H9 (cell line): ENCODE data around the gene AKT3. TPM values are rescaled to one million over a fixed set of nuclear protein-coding genes. Genes with fewer than 3 reads are reported as not detected.

ENCODE experiments used
- DNase-seq: peaks from one replicate; pipeline ENCODE4 v3.0.0-alpha.2; 2017
- H2AFZ ChIP-seq: one replicate; pipeline ENCODE4 v1.6.1; 2013; ENCODE audit warnings: mild to moderate bottlenecking, low read length, control low read depth, moderate library complexity
- H2AK5ac ChIP-seq: 2 replicates; pipeline ENCODE4 v1.6.1; 2013; ENCODE audit warnings: low read length, control low read depth, mixed read lengths; ENCODE audit not compliant: insufficient read length
- H2BK120ac ChIP-seq: one replicate; pipeline ENCODE4 v1.6.1; 2013; ENCODE audit warnings: low read depth, mild to moderate bottlenecking, low read length, control low read depth, inconsistent platforms; ENCODE audit not compliant: poor library complexity, severe bottlenecking
- H2BK12ac ChIP-seq: 2 replicates; pipeline ENCODE4 v1.6.1; 2013; ENCODE audit warnings: low read length, control low read depth, mixed read lengths, low read depth; ENCODE audit not compliant: insufficient read length
- H2BK15ac ChIP-seq: 2 replicates; pipeline ENCODE4 v1.6.1; 2013; ENCODE audit warnings: low read depth, low read length, control low read depth
- H2BK20ac ChIP-seq: one replicate; pipeline ENCODE4 v1.6.1; 2013; ENCODE audit warnings: low read depth, mild to moderate bottlenecking, low read length, control low read depth, inconsistent platforms; ENCODE audit not compliant: poor library complexity, severe bottlenecking
- H2BK5ac ChIP-seq: 2 replicates; pipeline ENCODE4 v1.6.1; 2013; ENCODE audit warnings: low read length, control low read depth, mixed read lengths; ENCODE audit not compliant: insufficient read length
- H3K14ac ChIP-seq: 2 replicates; pipeline ENCODE4 v1.6.1; 2013; ENCODE audit warnings: low read length, control low read depth; ENCODE audit not compliant: insufficient read depth
- H3K18ac ChIP-seq: 2 replicates; pipeline ENCODE4 v1.6.1; 2013; ENCODE audit warnings: low read depth, mild to moderate bottlenecking, mixed read lengths, low read length, control low read depth; ENCODE audit not compliant: insufficient read length
- H3K23ac ChIP-seq: 2 replicates; pipeline ENCODE4 v1.6.1; 2013; ENCODE audit warnings: low read length, control low read depth, mixed read lengths, low read depth; ENCODE audit not compliant: insufficient read length
- H3K23me2 ChIP-seq: 2 replicates; pipeline ENCODE4 v1.6.1; 2013; ENCODE audit warnings: low read depth, mild to moderate bottlenecking, mixed read lengths, low read length, control low read depth; ENCODE audit not compliant: insufficient read length, poor library complexity, severe bottlenecking
- H3K27ac ChIP-seq: 2 replicates; pipeline ENCODE4 v1.5.1; 2013; ENCODE audit warnings: low read length, control low read depth, mixed read lengths, low read depth; ENCODE audit not compliant: insufficient read length
- H3K27me3 ChIP-seq: 2 replicates; pipeline ENCODE4 v1.6.1; 2013; ENCODE audit warnings: low read length, control low read depth, inconsistent platforms; ENCODE audit not compliant: insufficient read depth
- H3K4ac ChIP-seq: 2 replicates; pipeline ENCODE4 v1.6.1; 2013; ENCODE audit warnings: low read depth, mild to moderate bottlenecking, control low read depth, inconsistent platforms, low read length, moderate library complexity
- H3K4me1 ChIP-seq: 2 replicates; pipeline ENCODE4 v1.6.1; 2013; ENCODE audit warnings: low read length, control low read depth, inconsistent platforms; ENCODE audit not compliant: insufficient read depth
- H3K4me2 ChIP-seq: 2 replicates; pipeline ENCODE4 v1.6.1; 2013; ENCODE audit warnings: low read length, control low read depth, mixed read lengths; ENCODE audit not compliant: insufficient read length, insufficient read depth
- H3K56ac ChIP-seq: 2 replicates; pipeline ENCODE4 v1.6.1; 2013; ENCODE audit warnings: low read depth, mild to moderate bottlenecking, mixed read lengths, low read length, control low read depth; ENCODE audit not compliant: insufficient read length
- H3K79me1 ChIP-seq: 2 replicates; pipeline ENCODE4 v1.6.1; 2013; ENCODE audit warnings: low read depth, mild to moderate bottlenecking, moderate library complexity, low read length, control low read depth, inconsistent platforms; ENCODE audit not compliant: insufficient read depth, poor library complexity, severe bottlenecking
- H3K79me2 ChIP-seq: 2 replicates; pipeline ENCODE4 v1.6.1; 2013; ENCODE audit warnings: low read length, control low read depth, inconsistent platforms; ENCODE audit not compliant: insufficient read depth
- H3K9ac ChIP-seq: 2 replicates; pipeline ENCODE4 v1.6.1; 2013; ENCODE audit warnings: low read length, control low read depth, mixed read lengths; ENCODE audit not compliant: insufficient read length; ENCODE audit errors: extremely low read depth
- H3K9me3 ChIP-seq: one replicate; pipeline ENCODE4 v1.6.1; 2013; ENCODE audit warnings: low read depth, low read length, inconsistent platforms; ENCODE audit not compliant: control insufficient read depth
- H3T11ph ChIP-seq: one replicate; pipeline ENCODE4 v1.6.1; 2013; ENCODE audit warnings: mild to moderate bottlenecking, low read length, control low read depth, inconsistent platforms
- H4K20me1 ChIP-seq: one replicate; pipeline ENCODE4 v1.6.1; 2013; ENCODE audit not compliant: control insufficient read depth, insufficient read length, insufficient read depth
- H4K5ac ChIP-seq: 2 replicates; pipeline ENCODE4 v1.6.1; 2013; ENCODE audit warnings: low read depth, mild to moderate bottlenecking, mixed read lengths, low read length, control low read depth; ENCODE audit not compliant: insufficient read length
- H4K8ac ChIP-seq: replicated peaks from 2 replicates; pipeline ENCODE4 v1.6.1; 2013; ENCODE audit warnings: low read length, control low read depth, mixed read lengths, low read depth; ENCODE audit not compliant: insufficient read length
- H4K91ac ChIP-seq: 2 replicates; pipeline ENCODE4 v1.6.1; 2013; ENCODE audit warnings: low read depth, mild to moderate bottlenecking, moderate library complexity, mixed read lengths, low read length, control low read depth; ENCODE audit not compliant: insufficient read length
- H3K27ac Mint-ChIP-seq, 3 experiments: 2 replicates in 2 of 3; 3 replicates in 1 of 3; pipeline ENCODE4 v1.8.0; 2020 to 2021; ENCODE audit warnings: mixed read lengths in 3 of 3, mild to moderate bottlenecking in 1 of 3, moderate library complexity in 1 of 3
- H3K27me3 Mint-ChIP-seq: 2 replicates; pipeline ENCODE4 v1.8.0; 2021; ENCODE audit warnings: low read depth, mild to moderate bottlenecking, moderate library complexity, mixed read lengths
- H3K36me3 Mint-ChIP-seq, 3 experiments: 2 replicates in 2 of 3; 3 replicates in 1 of 3; pipeline ENCODE4 v1.8.0; 2020 to 2021; ENCODE audit warnings: low read depth in 3 of 3, mixed read lengths in 3 of 3; ENCODE audit not compliant: insufficient read depth in 1 of 3
- H3K4me1 Mint-ChIP-seq, 2 experiments: 2 replicates each; pipeline ENCODE4 v1.8.0; 2020; ENCODE audit warnings: mixed read lengths in 2 of 2
- H3K4me3 Mint-ChIP-seq, 2 experiments: 2 replicates in 1 of 2; 3 replicates in 1 of 2; pipeline ENCODE4 v1.8.0; 2020 to 2021; ENCODE audit warnings: mild to moderate bottlenecking in 2 of 2, mixed read lengths in 2 of 2, moderate library complexity in 1 of 2
- H3K9me3 Mint-ChIP-seq, 2 experiments: 2 replicates in 1 of 2; 3 replicates in 1 of 2; pipeline ENCODE4 v1.8.0; 2020; ENCODE audit warnings: mild to moderate bottlenecking in 2 of 2, mixed read lengths in 2 of 2, moderate library complexity in 1 of 2
- WGBS: extraction: QIAGEN DNeasy Blood & Tissue Kit; methylation state at CpG from one replicate; pipeline ENCODE4 v1.1.7; 2013; ENCODE audit warnings: missing lambda C conversion rate, low lambda C conversion rate, mixed read lengths; ENCODE audit not compliant: insufficient read length; ENCODE audit errors: extremely low coverage; 5-methylcytosine and 5-hydroxymethylcytosine counted together
- total RNA-seq: library from RNA; stranded (reverse); gene quantifications from 2 replicates; pipeline ENCODE4 v1.2.1, GENCODE V29; 2021
- TF ChIP-seq, protein P1 (sequence below): fragments of 200-600 bp; sonication (generic); conservative IDR thresholded peaks from 3 replicates; pipeline ENCODE4 v1.8.0; 2021; ENCODE audit warnings: antibody characterized with exemption, mild to moderate bottlenecking

AKT3 gene
- total RNA-seq, 1 experiment from 2014 or later: 27.8 TPM

DNA sequence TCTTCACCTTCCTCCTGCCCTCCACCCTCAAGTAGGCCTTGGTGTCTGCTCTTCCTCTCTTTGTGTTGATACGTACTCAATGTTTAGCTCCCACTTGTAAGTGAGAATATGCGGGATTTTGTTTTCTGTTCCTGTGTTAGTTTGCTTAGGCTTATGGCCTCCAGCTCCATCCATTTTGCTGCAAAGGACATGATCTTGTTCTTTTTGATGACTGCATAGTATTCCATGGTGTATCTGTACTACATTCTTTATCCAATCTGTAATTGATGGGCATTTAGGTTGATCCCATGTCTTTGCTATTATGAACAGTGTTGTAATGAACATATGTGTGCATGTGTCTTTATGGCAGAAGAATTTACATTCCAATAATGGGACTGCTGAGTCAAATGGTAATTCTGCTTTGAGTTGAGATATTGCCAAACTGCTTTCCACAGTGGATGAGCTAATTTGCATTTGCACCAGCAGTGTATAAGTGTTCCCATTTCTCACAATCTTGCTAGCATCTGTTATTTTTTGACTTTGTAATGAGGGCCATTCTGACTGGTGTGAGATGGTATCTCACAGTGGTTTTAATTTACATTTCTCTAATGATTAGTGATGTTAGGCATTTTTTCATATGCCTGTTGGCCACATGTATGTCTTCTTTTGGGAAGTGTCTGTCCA lies 321.5 kb downstream of the AKT3 start:
- H4K91ac ChIP-seq: no peak overlapping the region
- no peak overlapping the region for H2BK20ac ChIP-seq
- H3K9me3 Mint-ChIP-seq: peaks cover 3 to 4% of the 10 kb centered on the region in 2 experiments; a peak in 3 of 5 replicates
- H3K4me1 ChIP-seq: no peaks in the 10 kb centered on the region; the same call in 1 of the 2 replicates
- no peak overlapping the region for H3K9ac ChIP-seq
- TF ChIP-seq, protein P1, sequence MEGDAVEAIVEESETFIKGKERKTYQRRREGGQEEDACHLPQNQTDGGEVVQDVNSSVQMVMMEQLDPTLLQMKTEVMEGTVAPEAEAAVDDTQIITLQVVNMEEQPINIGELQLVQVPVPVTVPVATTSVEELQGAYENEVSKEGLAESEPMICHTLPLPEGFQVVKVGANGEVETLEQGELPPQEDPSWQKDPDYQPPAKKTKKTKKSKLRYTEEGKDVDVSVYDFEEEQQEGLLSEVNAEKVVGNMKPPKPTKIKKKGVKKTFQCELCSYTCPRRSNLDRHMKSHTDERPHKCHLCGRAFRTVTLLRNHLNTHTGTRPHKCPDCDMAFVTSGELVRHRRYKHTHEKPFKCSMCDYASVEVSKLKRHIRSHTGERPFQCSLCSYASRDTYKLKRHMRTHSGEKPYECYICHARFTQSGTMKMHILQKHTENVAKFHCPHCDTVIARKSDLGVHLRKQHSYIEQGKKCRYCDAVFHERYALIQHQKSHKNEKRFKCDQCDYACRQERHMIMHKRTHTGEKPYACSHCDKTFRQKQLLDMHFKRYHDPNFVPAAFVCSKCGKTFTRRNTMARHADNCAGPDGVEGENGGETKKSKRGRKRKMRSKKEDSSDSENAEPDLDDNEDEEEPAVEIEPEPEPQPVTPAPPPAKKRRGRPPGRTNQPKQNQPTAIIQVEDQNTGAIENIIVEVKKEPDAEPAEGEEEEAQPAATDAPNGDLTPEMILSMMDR: no peak
- no peak overlapping the region for H3K23ac ChIP-seq
- H3K27me3 Mint-ChIP-seq: no peaks in the 10 kb centered on the region
- peaks cover 1 to 4% (median 4%) of the 10 kb centered on the region in 3 experiments; a peak in 4 of 7 replicates for H3K36me3 Mint-ChIP-seq
- no peak overlapping the region for H3K4me3 Mint-ChIP-seq
- H2BK12ac ChIP-seq: no peak overlapping the region
- H3K79me1 ChIP-seq: no peaks in the 10 kb centered on the region
- H2AK5ac ChIP-seq: no peak overlapping the region
- no peak overlapping the region for H3K4me2 ChIP-seq
- H2BK5ac ChIP-seq: no peak overlapping the region
- no peak overlapping the region for H2BK120ac ChIP-seq
- no peak overlapping the region for H3K27ac ChIP-seq
- no peak overlapping the region for H2BK15ac ChIP-seq
- no peaks in the 10 kb centered on the region for H3K27me3 ChIP-seq
- no peak overlapping the region for H4K8ac ChIP-seq
- no peaks in the 10 kb centered on the region for H3K23me2 ChIP-seq
- H3K4me1 Mint-ChIP-seq: peaks cover 5 to 6% of the 10 kb centered on the region in 2 experiments; a peak in 3 of 4 replicates
- no peak overlapping the region for H3K14ac ChIP-seq
- H3K27ac Mint-ChIP-seq: no peak overlapping the region
- H2AFZ ChIP-seq: no peak overlapping the region
- H3T11ph ChIP-seq: no peak overlapping the region
- no peaks in the 10 kb centered on the region for H4K20me1 ChIP-seq
- H3K4ac ChIP-seq: no peak overlapping the region
- no peak overlapping the region for H3K56ac ChIP-seq
- no peaks in the 10 kb centered on the region for H3K79me2 ChIP-seq
- no peak overlapping the region for H3K18ac ChIP-seq
- DNase-seq: no peak
- no peaks in the 10 kb centered on the region for H3K9me3 ChIP-seq
- WGBS: no CpG with 5 or more reads among the region's 2 CpGs
- H4K5ac ChIP-seq: no peak overlapping the region
